ENCODE data around the gene HINFP. TPM values are rescaled to one million over a fixed set of nuclear protein-coding genes. Genes with fewer than 3 reads are reported as not detected.

Gene HINFP
- total and polyA plus RNA-seq, 2 experiments from 2014 or later = 12.6 to 29.2 TPM

GRCh38 chr11:119087747-119088241 lies 33.6 kb upstream of the HINFP start:
- no peak for ATAC-seq
- H4K20me1 ChIP-seq (replicated peaks; ENCODE audit: insufficient read depth) = peaks cover 14% of the 10 kb centered on the region; the same call in 1 of the 2 replicates
- peaks cover 11% of the 10 kb centered on the region for H3K4me1 Mint-ChIP-seq
- DNase-seq (ENCODE audit: low spot score) = no peak
- H3K27me3 Mint-ChIP-seq (ENCODE audit: insufficient read depth, low read depth, poor library complexity) = peaks cover 10% of the 10 kb centered on the region
- peaks cover 34% of the 10 kb centered on the region for H3K36me3 Mint-ChIP-seq (ENCODE audit: low read depth)
- no peaks in the 10 kb centered on the region for H3K9me2 ChIP-seq (ENCODE audit: insufficient read depth)
- no peak overlapping the region for H3K4me2 ChIP-seq
- no peaks in the 10 kb centered on the region for H3K36me3 ChIP-seq (ENCODE audit: insufficient read depth)
- H2AFZ ChIP-seq = no peak overlapping the region
- H3F3A ChIP-seq (replicated peaks; ENCODE audit: low read depth) = peaks cover 25% of the 10 kb centered on the region
- H3K4me3 Mint-ChIP-seq = peak overlapping the region; percentile 23; the same call in 1 of the 3 replicates
- 0 out of 2 replicates have a peak overlapping the region, but pooled peaks have one; percentile 77 for H3K27ac Mint-ChIP-seq
- peaks cover 10% of the 10 kb centered on the region; the same call in 1 of the 2 replicates for H3K4me1 ChIP-seq (ENCODE audit: insufficient read depth)
- no peak overlapping the region for H3K27ac ChIP-seq (ENCODE audit: low read depth)
- no peaks in the 10 kb centered on the region; the same call in 2 of the 3 replicates for H3K9me3 Mint-ChIP-seq
- peaks cover 27% of the 10 kb centered on the region for H3K79me2 ChIP-seq (replicated peaks; ENCODE audit: insufficient read depth)
- no peak overlapping the region for H3K4me3 ChIP-seq
- TF ChIP-seq CTCF (conservative IDR thresholded peaks at IDR 0.05; ENCODE audit: low read depth in 2 of 2) (no peak), JUNB (IDR thresholded peaks at IDR 0.05; ENCODE audit: unreplicated experiment) (no peak)
- no peaks in the 10 kb centered on the region for H3K27me3 ChIP-seq (ENCODE audit: insufficient read depth)

- H3K4me3 Mint-ChIP-seq = no peak overlapping the region; the same call in 2 of the 3 replicates
Observed at GRCh38 chr11:119088406-119088805, 33.0 kb upstream of the HINFP start.

More at GRCh38 chr11:119088406-119088805, 33.0 kb upstream of the HINFP start:
- DNase-seq (ENCODE audit: low spot score) = no peak
- Mint-ChIP-seq H3K4me1 (peaks cover 12% of the 10 kb centered on the region), H3K27me3 (ENCODE audit: insufficient read depth, low read depth, poor library complexity) (peaks cover 12% of the 10 kb centered on the region), H3K27ac (no peak overlapping the region), H3K9me3 (no peaks in the 10 kb centered on the region; the same call in 2 of the 3 replicates), H3K36me3 (ENCODE audit: low read depth) (peaks cover 40% of the 10 kb centered on the region)
- Histone ChIP-seq H3K27me3 (ENCODE audit: insufficient read depth) (no peaks in the 10 kb centered on the region), H3K4me3 (no peak overlapping the region), H3K36me3 (ENCODE audit: insufficient read depth) (peaks cover 3% of the 10 kb centered on the region), H4K20me1 (replicated peaks; ENCODE audit: insufficient read depth) (peaks cover 20% of the 10 kb centered on the region; the same call in 1 of the 2 replicates), H3K4me2 (no peak overlapping the region), H2AFZ (no peak overlapping the region), H3K27ac (ENCODE audit: low read depth) (no peak overlapping the region), H3K79me2 (replicated peaks; ENCODE audit: insufficient read depth) (peaks cover 33% of the 10 kb centered on the region), H3K4me1 (ENCODE audit: insufficient read depth) (peaks cover 16% of the 10 kb centered on the region), H3F3A (replicated peaks; ENCODE audit: low read depth) (peaks cover 31% of the 10 kb centered on the region), H3K9me2 (ENCODE audit: insufficient read depth) (no peaks in the 10 kb centered on the region)
- TF ChIP-seq EZH2 (IDR thresholded peaks at IDR 0.05; ENCODE audit: low read depth, unreplicated experiment) (no peak), EZH2phosphoT487 (IDR thresholded peaks at IDR 0.05; ENCODE audit: unreplicated experiment) (no peak), ZNF462 (CRISPR knock-in tag; IDR thresholded peaks at IDR 0.05) (no peak), STAT1 (IDR thresholded peaks at IDR 0.05; ENCODE audit: unreplicated experiment) (no peak), POLR2AphosphoS5 (IDR thresholded peaks at IDR 0.05; ENCODE audit: low read depth) (no peak)
- no peak for ATAC-seq
